SK-N-SH (cell line): ENCODE results near the gene LAP3.

Experiments used
- ELF1 ChIP-seq: IDR thresholded peaks from 2 replicates; pipeline ENCODE4 v1.4.0; 2012
- FOXJ3 ChIP-seq: sonication (generic); formaldehyde crosslinking; IDR thresholded peaks from 2 replicates; pipeline ENCODE4 v1.5.1; 2020; ENCODE audit warnings: mild to moderate bottlenecking, missing genetic modification reagents
- GABPA ChIP-seq: IDR thresholded peaks from 2 replicates; pipeline ENCODE4 v1.4.0; 2012; ENCODE audit warnings: low read depth, mild to moderate bottlenecking
- MXI1 ChIP-seq: IDR thresholded peaks from 2 replicates; pipeline ENCODE4 v1.6.1; 2012; ENCODE audit warnings: mild to moderate bottlenecking, low read depth, low read length, improper control_type of control experiment
- PBX3 ChIP-seq: IDR thresholded peaks from 2 replicates; pipeline ENCODE4; 2012
- POLR2AphosphoS5 ChIP-seq: IDR thresholded peaks from 2 replicates; pipeline ENCODE4 v1.6.1; 2012; ENCODE audit warnings: low read depth, low read length
- REST ChIP-seq: IDR thresholded peaks from 2 replicates; pipeline ENCODE4 v1.6.1; 2012; ENCODE audit warnings: mild to moderate bottlenecking, low read depth, low read length, moderate library complexity
- TAF1 ChIP-seq: IDR thresholded peaks from 2 replicates; pipeline ENCODE4 v1.6.1; 2012; ENCODE audit warnings: low read depth, mild to moderate bottlenecking, low read length, moderate library complexity, borderline replicate concordance
- TF ChIP-seq, protein P1 (sequence below): fragments of 200-600 bp; sonication (generic); IDR thresholded peaks from 2 replicates; pipeline ENCODE4 v1.6.1; 2017; ENCODE audit warnings: antibody characterized with exemption, mild to moderate bottlenecking, moderate library complexity
- TF ChIP-seq, protein P2 (sequence below): fragments of 150-350 bp; IDR thresholded peaks from 2 replicates; pipeline ENCODE4 v1.6.1; 2017; ENCODE audit warnings: antibody characterized with exemption, low read length, low read depth, borderline replicate concordance

- TF ChIP-seq REST: no peak
- no peak for TF ChIP-seq FOXJ3
- TF ChIP-seq TAF1: no peak
- TF ChIP-seq, protein P1, sequence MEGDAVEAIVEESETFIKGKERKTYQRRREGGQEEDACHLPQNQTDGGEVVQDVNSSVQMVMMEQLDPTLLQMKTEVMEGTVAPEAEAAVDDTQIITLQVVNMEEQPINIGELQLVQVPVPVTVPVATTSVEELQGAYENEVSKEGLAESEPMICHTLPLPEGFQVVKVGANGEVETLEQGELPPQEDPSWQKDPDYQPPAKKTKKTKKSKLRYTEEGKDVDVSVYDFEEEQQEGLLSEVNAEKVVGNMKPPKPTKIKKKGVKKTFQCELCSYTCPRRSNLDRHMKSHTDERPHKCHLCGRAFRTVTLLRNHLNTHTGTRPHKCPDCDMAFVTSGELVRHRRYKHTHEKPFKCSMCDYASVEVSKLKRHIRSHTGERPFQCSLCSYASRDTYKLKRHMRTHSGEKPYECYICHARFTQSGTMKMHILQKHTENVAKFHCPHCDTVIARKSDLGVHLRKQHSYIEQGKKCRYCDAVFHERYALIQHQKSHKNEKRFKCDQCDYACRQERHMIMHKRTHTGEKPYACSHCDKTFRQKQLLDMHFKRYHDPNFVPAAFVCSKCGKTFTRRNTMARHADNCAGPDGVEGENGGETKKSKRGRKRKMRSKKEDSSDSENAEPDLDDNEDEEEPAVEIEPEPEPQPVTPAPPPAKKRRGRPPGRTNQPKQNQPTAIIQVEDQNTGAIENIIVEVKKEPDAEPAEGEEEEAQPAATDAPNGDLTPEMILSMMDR: no peak
- TF ChIP-seq MXI1: no peak
- TF ChIP-seq GABPA: no peak
- TF ChIP-seq, protein P2, sequence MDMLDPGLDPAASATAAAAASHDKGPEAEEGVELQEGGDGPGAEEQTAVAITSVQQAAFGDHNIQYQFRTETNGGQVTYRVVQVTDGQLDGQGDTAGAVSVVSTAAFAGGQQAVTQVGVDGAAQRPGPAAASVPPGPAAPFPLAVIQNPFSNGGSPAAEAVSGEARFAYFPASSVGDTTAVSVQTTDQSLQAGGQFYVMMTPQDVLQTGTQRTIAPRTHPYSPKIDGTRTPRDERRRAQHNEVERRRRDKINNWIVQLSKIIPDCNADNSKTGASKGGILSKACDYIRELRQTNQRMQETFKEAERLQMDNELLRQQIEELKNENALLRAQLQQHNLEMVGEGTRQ: no peak
- TF ChIP-seq PBX3: no peak
- TF ChIP-seq POLR2AphosphoS5: no peak
- TF ChIP-seq ELF1: no peak
Observed at GRCh38 chr4:17624821-17625220, 47.8 kb downstream of the LAP3 start.
